NCI-H2081 treated with DMSO at 0.1 percent for 48 hours (cell line): Measurements from ENCODE around the gene RMND5A.

Experiments
- DNase-seq: peaks from one replicate; lab custom pipeline; 2025; lab: John Stamatoyannopoulos, UW

The RMND5A gene

GRCh38 chr2:86765310-86765695 lies 45.2 kb downstream of the RMND5A start:
- DNase-seq, result no peak

GRCh38 chr2:86768189-86768949 lies 48.3 kb downstream of the RMND5A start:
- no peak for DNase-seq

- no peak for DNase-seq
Measured at GRCh38 chr2:86769838-86770237, 49.7 kb downstream of the RMND5A start.

- no peak for DNase-seq
Measured at GRCh38 chr2:86770816-86771301, 50.8 kb downstream of the RMND5A start.

GRCh38 chr2:86772611-86773010 lies 52.5 kb downstream of the RMND5A start:
- DNase-seq, result no peak

- no peak for DNase-seq
Measured at GRCh38 chr2:86774862-86775261, 54.8 kb downstream of the RMND5A start.

GRCh38 chr2:86775338-86775737 lies 55.2 kb downstream of the RMND5A start:
- DNase-seq, result no peak

- no peak for DNase-seq
Measured at GRCh38 chr2:86776532-86776931, 56.4 kb downstream of the RMND5A start.

- DNase-seq, result no peak
Measured at GRCh38 chr2:86778957-86779356, 58.9 kb downstream of the RMND5A start.

- no peak for DNase-seq
Measured at GRCh38 chr2:86779971-86780370, 59.9 kb downstream of the RMND5A start.

GRCh38 chr2:86781363-86781762 lies 61.3 kb downstream of the RMND5A start:
- no peak for DNase-seq

GRCh38 chr2:86782748-86783147 lies 62.7 kb downstream of the RMND5A start:
- no peak for DNase-seq

- DNase-seq, result no peak
Measured at GRCh38 chr2:86783615-86784339, 63.7 kb downstream of the RMND5A start.

GRCh38 chr2:86785456-86785855 lies 65.4 kb downstream of the RMND5A start:
- no peak for DNase-seq

- no peak for DNase-seq
Measured at GRCh38 chr2:86786001-86786536, 66.0 kb downstream of the RMND5A start.

- DNase-seq, result no peak
Measured at GRCh38 chr2:86787736-86788135, 67.6 kb downstream of the RMND5A start.

- DNase-seq, result no peak
Measured at GRCh38 chr2:86788165-86788564, 68.1 kb downstream of the RMND5A start.

GRCh38 chr2:86788881-86789686 lies 69.0 kb downstream of the RMND5A start:
- DNase-seq, result no peak

GRCh38 chr2:86789687-86790133 lies 69.6 kb downstream of the RMND5A start:
- DNase-seq, result no peak

GRCh38 chr2:86790134-86790675 lies 70.1 kb downstream of the RMND5A start:
- DNase-seq, result no peak

- DNase-seq, result no peak
Measured at GRCh38 chr2:86790676-86791572, 70.8 kb downstream of the RMND5A start, which contains the start of gene CD8A. TSS of gene CD8A (minus strand) at chr2:86790913. CDS start at chr2:86790825, 88 bp downstream.
